GM23338 (cell line): ENCODE results near the gene COL16A1. TPM values are rescaled to one million over a fixed set of nuclear protein-coding genes. Genes with fewer than 3 reads are reported as not detected.

Source experiments
- ATAC-seq: fragments of 200-7000 bp; cut with Tn5 transposase; 3 replicates; pipeline ENCODE4 v1.9.1; 2020
- DNase-seq: peaks from one replicate; pipeline ENCODE4 v3.0.0-alpha.2; 2015; ENCODE audit warnings: low spot score
- H2AFZ ChIP-seq: fragments of 200-600 bp; sonication (generic); 2 replicates; pipeline ENCODE4 v1.8.0; 2016; ENCODE audit warnings: antibody characterized with exemption, mild to moderate bottlenecking, moderate library complexity
- H3F3A ChIP-seq: fragments of 200-600 bp; sonication (generic); replicated peaks from 2 replicates; pipeline ENCODE4 v1.8.0; 2017; ENCODE audit warnings: antibody characterized with exemption, mixed run types, low read depth
- H3K27ac ChIP-seq: fragments of 200-600 bp; sonication (generic); 2 replicates; pipeline ENCODE4 v1.6.1; 2016; ENCODE audit warnings: low read depth
- H3K27me3 ChIP-seq: fragments of 200-600 bp; sonication (generic); 2 replicates; pipeline ENCODE4 v1.8.0; 2016; ENCODE audit warnings: mild to moderate bottlenecking, mixed run types, moderate library complexity; ENCODE audit not compliant: insufficient read depth
- H3K36me3 ChIP-seq: fragments of 200-600 bp; sonication (generic); 2 replicates; pipeline ENCODE4 v1.8.0; 2016; ENCODE audit warnings: mild to moderate bottlenecking; ENCODE audit not compliant: insufficient read depth
- H3K4me1 ChIP-seq: fragments of 200-600 bp; sonication (generic); 2 replicates; pipeline ENCODE4 v1.8.0; 2016; ENCODE audit warnings: mild to moderate bottlenecking, moderate library complexity; ENCODE audit not compliant: insufficient read depth
- H3K4me2 ChIP-seq: fragments of 200-600 bp; sonication (generic); 2 replicates; pipeline ENCODE4 v1.7.1; 2017; ENCODE audit warnings: mixed run types
- H3K4me3 ChIP-seq: fragments of 200-600 bp; sonication (generic); 2 replicates; pipeline ENCODE4 v1.6.1; 2016; ENCODE audit warnings: mixed run types
- H3K79me2 ChIP-seq: fragments of 200-600 bp; sonication (generic); replicated peaks from 2 replicates; pipeline ENCODE4 v1.8.0; 2017; ENCODE audit warnings: mild to moderate bottlenecking; ENCODE audit not compliant: insufficient read depth
- H3K9me2 ChIP-seq: fragments of 200-600 bp; sonication (generic); 2 replicates; pipeline ENCODE4 v1.8.0; 2017; ENCODE audit not compliant: insufficient read depth
- H4K20me1 ChIP-seq: fragments of 200-600 bp; sonication (generic); replicated peaks from 2 replicates; pipeline ENCODE4 v1.8.0; 2017; ENCODE audit warnings: mild to moderate bottlenecking; ENCODE audit not compliant: insufficient read depth
- H3K27ac Mint-ChIP-seq: 2 replicates; pipeline ENCODE4 v1.8.0; 2020; ENCODE audit warnings: inconsistent platforms, mild to moderate bottlenecking, moderate library complexity, mixed read lengths
- H3K27me3 Mint-ChIP-seq: 3 replicates; pipeline ENCODE4 v1.8.0; 2022; ENCODE audit warnings: low read depth, mild to moderate bottlenecking, moderate library complexity, mixed read lengths, inconsistent platforms; ENCODE audit not compliant: insufficient read depth, poor library complexity
- H3K36me3 Mint-ChIP-seq: 3 replicates; pipeline ENCODE4 v1.8.0; 2021; ENCODE audit warnings: low read depth, mild to moderate bottlenecking, inconsistent platforms, moderate library complexity, mixed read lengths
- H3K4me1 Mint-ChIP-seq: 3 replicates; pipeline ENCODE4 v1.8.0; 2020; ENCODE audit warnings: mild to moderate bottlenecking, inconsistent platforms, mixed read lengths
- H3K4me3 Mint-ChIP-seq: 3 replicates; pipeline ENCODE4 v1.8.0; 2021; ENCODE audit warnings: moderate library complexity, mild to moderate bottlenecking, inconsistent platforms, mixed read lengths
- H3K9me3 Mint-ChIP-seq: 3 replicates; pipeline ENCODE4 v1.8.0; 2020; ENCODE audit warnings: moderate library complexity, mild to moderate bottlenecking, inconsistent platforms, mixed read lengths
- CREB1 ChIP-seq: fragments of 250-450 bp; sonication (Bioruptor Pico); IDR thresholded peaks from 2 replicates; pipeline ENCODE4 v1.5.0; 2020; ENCODE audit warnings: low read depth, mild to moderate bottlenecking, moderate library complexity
- EZH2 ChIP-seq: fragments of 200-600 bp; sonication (generic); IDR thresholded peaks from one replicate; pipeline ENCODE4 v1.8.0; 2017; ENCODE audit warnings: antibody characterized with exemption, mild to moderate bottlenecking, low read depth; ENCODE audit not compliant: unreplicated experiment
- JUNB ChIP-seq: IDR thresholded peaks from one replicate; pipeline ENCODE4 v1.6.1; 2016; ENCODE audit warnings: antibody characterized with exemption; ENCODE audit not compliant: unreplicated experiment
- POLR2AphosphoS5 ChIP-seq: IDR thresholded peaks from 2 replicates; pipeline ENCODE4 v1.6.1; 2016; ENCODE audit warnings: antibody characterized with exemption, low read depth
- STAT1 ChIP-seq: IDR thresholded peaks from one replicate; pipeline ENCODE4 v1.6.1; 2016; ENCODE audit warnings: antibody characterized with exemption; ENCODE audit not compliant: unreplicated experiment
- ZNF331 ChIP-seq: fragments of 250-450 bp; sonication (Bioruptor Pico); IDR thresholded peaks from 2 replicates; pipeline ENCODE4 v1.5.0; 2020; ENCODE audit warnings: low read depth, mild to moderate bottlenecking, moderate library complexity
- polyA plus RNA-seq: library from polyadenylated mRNA; unstranded; fragments of >200 nt; fragmentation: Nextera tagmentation; extraction: Ambion mirVana; gene quantifications from 2 replicates; pipeline ENCODE4 v1.2.1, GENCODE V29; 2016
- total RNA-seq: library from RNA; depleted of rRNA; stranded (reverse); fragments of >200 nt; shearing (Covaris generic); gene quantifications from 2 replicates; pipeline ENCODE4 v1.2.3, GENCODE V29; 2014
- TF ChIP-seq, protein P1 (sequence below): IDR thresholded peaks from one replicate; pipeline ENCODE4 v1.6.1; 2018; ENCODE audit warnings: antibody characterized with exemption; ENCODE audit not compliant: unreplicated experiment
- TF ChIP-seq, protein P2 (sequence below), 2 experiments: fragments of 200-600 bp in 1 of 2; sonication (generic) in 1 of 2; conservative IDR thresholded peaks; 2 replicates each; pipeline versions ENCODE4 v1.5.1 to v1.6.1; 2016 to 2017; ENCODE audit warnings: antibody characterized with exemption in 2 of 2, low read depth in 2 of 2, mild to moderate bottlenecking in 2 of 2, moderate library complexity in 1 of 2

Gene COL16A1
- total and polyA plus RNA-seq, 2 experiments from 2014 or later: 4.2 to 13.2 TPM

GRCh38 chr1:31671147-31671546 is 32.7 kb downstream of the COL16A1 start:
- Histone ChIP-seq H3K36me3 (no peaks in the 10 kb centered on the region), H3K4me2 (no peak overlapping the region), H3K9me2 (no peaks in the 10 kb centered on the region), H2AFZ (no peak overlapping the region), H3K79me2 (no peaks in the 10 kb centered on the region), H3K4me1 (peaks cover 11% of the 10 kb centered on the region), H4K20me1 (no peaks in the 10 kb centered on the region), H3K27me3 (no peaks in the 10 kb centered on the region), H3F3A (no peaks in the 10 kb centered on the region), H3K27ac (no peak overlapping the region), H3K4me3 (no peak overlapping the region)
- Mint-ChIP-seq H3K9me3 (no peaks in the 10 kb centered on the region), H3K27ac (no peak overlapping the region), H3K4me3 (no peak overlapping the region; the same call in 2 of the 3 replicates), H3K27me3 (peaks cover 12% of the 10 kb centered on the region), H3K4me1 (peaks cover 34% of the 10 kb centered on the region), H3K36me3 (no peaks in the 10 kb centered on the region)
- no peak for DNase-seq
- no peak for ATAC-seq
- TF ChIP-seq POLR2AphosphoS5 (no peak), CREB1 (CRISPR knock-in tag) (no peak), STAT1 (no peak), EZH2 (no peak), JUNB (no peak), ZNF331 (no peak)
- TF ChIP-seq, protein P1, sequence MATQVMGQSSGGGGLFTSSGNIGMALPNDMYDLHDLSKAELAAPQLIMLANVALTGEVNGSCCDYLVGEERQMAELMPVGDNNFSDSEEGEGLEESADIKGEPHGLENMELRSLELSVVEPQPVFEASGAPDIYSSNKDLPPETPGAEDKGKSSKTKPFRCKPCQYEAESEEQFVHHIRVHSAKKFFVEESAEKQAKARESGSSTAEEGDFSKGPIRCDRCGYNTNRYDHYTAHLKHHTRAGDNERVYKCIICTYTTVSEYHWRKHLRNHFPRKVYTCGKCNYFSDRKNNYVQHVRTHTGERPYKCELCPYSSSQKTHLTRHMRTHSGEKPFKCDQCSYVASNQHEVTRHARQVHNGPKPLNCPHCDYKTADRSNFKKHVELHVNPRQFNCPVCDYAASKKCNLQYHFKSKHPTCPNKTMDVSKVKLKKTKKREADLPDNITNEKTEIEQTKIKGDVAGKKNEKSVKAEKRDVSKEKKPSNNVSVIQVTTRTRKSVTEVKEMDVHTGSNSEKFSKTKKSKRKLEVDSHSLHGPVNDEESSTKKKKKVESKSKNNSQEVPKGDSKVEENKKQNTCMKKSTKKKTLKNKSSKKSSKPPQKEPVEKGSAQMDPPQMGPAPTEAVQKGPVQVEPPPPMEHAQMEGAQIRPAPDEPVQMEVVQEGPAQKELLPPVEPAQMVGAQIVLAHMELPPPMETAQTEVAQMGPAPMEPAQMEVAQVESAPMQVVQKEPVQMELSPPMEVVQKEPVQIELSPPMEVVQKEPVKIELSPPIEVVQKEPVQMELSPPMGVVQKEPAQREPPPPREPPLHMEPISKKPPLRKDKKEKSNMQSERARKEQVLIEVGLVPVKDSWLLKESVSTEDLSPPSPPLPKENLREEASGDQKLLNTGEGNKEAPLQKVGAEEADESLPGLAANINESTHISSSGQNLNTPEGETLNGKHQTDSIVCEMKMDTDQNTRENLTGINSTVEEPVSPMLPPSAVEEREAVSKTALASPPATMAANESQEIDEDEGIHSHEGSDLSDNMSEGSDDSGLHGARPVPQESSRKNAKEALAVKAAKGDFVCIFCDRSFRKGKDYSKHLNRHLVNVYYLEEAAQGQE: no peak
- TF ChIP-seq, protein P2, sequence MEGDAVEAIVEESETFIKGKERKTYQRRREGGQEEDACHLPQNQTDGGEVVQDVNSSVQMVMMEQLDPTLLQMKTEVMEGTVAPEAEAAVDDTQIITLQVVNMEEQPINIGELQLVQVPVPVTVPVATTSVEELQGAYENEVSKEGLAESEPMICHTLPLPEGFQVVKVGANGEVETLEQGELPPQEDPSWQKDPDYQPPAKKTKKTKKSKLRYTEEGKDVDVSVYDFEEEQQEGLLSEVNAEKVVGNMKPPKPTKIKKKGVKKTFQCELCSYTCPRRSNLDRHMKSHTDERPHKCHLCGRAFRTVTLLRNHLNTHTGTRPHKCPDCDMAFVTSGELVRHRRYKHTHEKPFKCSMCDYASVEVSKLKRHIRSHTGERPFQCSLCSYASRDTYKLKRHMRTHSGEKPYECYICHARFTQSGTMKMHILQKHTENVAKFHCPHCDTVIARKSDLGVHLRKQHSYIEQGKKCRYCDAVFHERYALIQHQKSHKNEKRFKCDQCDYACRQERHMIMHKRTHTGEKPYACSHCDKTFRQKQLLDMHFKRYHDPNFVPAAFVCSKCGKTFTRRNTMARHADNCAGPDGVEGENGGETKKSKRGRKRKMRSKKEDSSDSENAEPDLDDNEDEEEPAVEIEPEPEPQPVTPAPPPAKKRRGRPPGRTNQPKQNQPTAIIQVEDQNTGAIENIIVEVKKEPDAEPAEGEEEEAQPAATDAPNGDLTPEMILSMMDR (conservative IDR thresholded peaks at IDR 0.05; ENCODE audit: low read depth in 2 of 2): no peak

DNA sequence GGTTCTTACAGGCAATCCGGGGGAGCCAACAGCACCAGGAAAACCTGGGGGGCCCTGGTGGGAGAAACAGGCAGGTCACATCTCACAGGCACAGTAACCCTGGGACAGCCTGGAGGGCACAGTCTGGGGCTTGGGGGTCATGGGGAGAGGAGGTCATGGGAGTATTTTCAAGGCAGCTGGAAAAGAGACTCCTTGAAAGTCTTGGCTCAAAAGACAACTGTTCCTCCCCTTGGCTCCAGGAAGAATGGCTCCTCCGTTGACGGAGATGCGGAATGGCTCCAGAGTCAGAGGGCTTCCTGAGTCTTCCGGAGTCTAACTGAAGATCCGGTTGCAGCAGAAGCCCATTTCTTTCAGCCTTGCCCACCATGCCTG is 33.2 kb downstream of the COL16A1 start:
- H3K4me3 Mint-ChIP-seq: peak overlapping the region; percentile 51; the same call in 1 of the 3 replicates
- H3K4me2 ChIP-seq: no peak overlapping the region; the same call in 1 of the 2 replicates
- no peak overlapping the region for H3K4me3 ChIP-seq
- TF ChIP-seq, protein P1: no peak

More for the DNA sequence above, 33.2 kb downstream of the COL16A1 start:
- Histone ChIP-seq H3K9me2 (no peaks in the 10 kb centered on the region), H3K27ac (peak overlapping the region; percentile 56; the same call in 1 of the 2 replicates), H3F3A (no peaks in the 10 kb centered on the region), H3K4me1 (peaks cover 11% of the 10 kb centered on the region), H3K36me3 (no peaks in the 10 kb centered on the region), H4K20me1 (no peaks in the 10 kb centered on the region), H3K79me2 (no peaks in the 10 kb centered on the region), H3K27me3 (no peaks in the 10 kb centered on the region), H2AFZ (peak overlapping the region; percentile 89; the same call in 1 of the 2 replicates)
- Mint-ChIP-seq H3K9me3 (no peaks in the 10 kb centered on the region), H3K4me1 (peaks cover 35% of the 10 kb centered on the region), H3K27me3 (peaks cover 12% of the 10 kb centered on the region), H3K36me3 (no peaks in the 10 kb centered on the region), H3K27ac (0 out of 2 replicates have a peak overlapping the region, but pooled peaks have one; percentile 9)
- no peak for ATAC-seq
- DNase-seq: no peak
